Upper lobe of left lung (tissue), 4 donors: ENCODE measurements around the gene KIF20A.

Experiments
- EP300 ChIP-seq, 4 donors: sonication (generic); formaldehyde crosslinking; IDR thresholded peaks; one replicate each; pipeline ENCODE4 v1.5.1; 2017; ENCODE audit warnings: antibody characterized with exemption in 4 of 4, control low read depth in 2 of 4
- POLR2A ChIP-seq, 4 donors: fragments of 450-650 bp; IDR thresholded peaks; one replicate each; pipeline ENCODE4 v1.5.1; 2016 to 2017; ENCODE audit warnings: antibody characterized with exemption in 4 of 4, mild to moderate bottlenecking in 2 of 4
- POLR2AphosphoS5 ChIP-seq, 2 donors: sonication (generic); formaldehyde crosslinking; IDR thresholded peaks; one replicate each; pipeline ENCODE4 v1.5.1; 2017; ENCODE audit warnings: antibody characterized with exemption in 2 of 2
- TF ChIP-seq, protein P1 (sequence below), 6 experiments: fragments of 450-650 bp in 4 of 6; fragments of 200-600 bp in 2 of 6; sonication (generic) in 2 of 6; IDR thresholded peaks; one replicate each; pipeline ENCODE4 v1.5.1; 2016 to 2019; ENCODE audit warnings: antibody characterized with exemption in 6 of 6

DNA sequence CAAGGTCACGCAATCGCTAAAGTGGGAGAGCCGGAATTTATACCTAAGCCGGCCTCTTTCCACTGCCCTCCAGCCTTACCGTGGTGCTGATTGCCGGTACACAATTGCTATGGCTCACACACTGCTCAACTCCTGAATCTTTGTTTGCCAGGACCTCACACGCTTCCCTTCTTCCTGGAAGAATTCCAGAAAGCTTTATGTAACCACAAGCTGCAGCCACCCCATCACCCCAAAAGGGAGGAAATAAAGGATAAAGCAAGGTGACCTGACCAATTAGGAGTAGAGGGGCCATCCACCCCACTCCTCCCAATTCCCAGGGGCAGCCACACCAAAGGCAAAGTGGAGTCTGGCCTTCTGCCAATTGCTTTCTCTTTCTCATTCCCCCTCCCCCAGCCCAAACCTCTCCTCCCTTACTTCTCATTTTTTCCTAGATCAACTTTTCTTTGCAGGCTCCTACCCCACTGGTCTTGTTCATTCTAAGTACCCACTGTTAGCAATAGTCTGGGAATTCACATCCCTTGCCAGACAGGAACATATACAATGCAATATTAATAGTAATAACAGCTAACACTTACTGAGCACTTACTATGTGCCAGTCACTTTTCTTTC, 52.2 kb downstream of the KIF20A start:
- TF ChIP-seq, protein P1, sequence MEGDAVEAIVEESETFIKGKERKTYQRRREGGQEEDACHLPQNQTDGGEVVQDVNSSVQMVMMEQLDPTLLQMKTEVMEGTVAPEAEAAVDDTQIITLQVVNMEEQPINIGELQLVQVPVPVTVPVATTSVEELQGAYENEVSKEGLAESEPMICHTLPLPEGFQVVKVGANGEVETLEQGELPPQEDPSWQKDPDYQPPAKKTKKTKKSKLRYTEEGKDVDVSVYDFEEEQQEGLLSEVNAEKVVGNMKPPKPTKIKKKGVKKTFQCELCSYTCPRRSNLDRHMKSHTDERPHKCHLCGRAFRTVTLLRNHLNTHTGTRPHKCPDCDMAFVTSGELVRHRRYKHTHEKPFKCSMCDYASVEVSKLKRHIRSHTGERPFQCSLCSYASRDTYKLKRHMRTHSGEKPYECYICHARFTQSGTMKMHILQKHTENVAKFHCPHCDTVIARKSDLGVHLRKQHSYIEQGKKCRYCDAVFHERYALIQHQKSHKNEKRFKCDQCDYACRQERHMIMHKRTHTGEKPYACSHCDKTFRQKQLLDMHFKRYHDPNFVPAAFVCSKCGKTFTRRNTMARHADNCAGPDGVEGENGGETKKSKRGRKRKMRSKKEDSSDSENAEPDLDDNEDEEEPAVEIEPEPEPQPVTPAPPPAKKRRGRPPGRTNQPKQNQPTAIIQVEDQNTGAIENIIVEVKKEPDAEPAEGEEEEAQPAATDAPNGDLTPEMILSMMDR (IDR thresholded peaks at IDR 0.05) = no peak
- TF ChIP-seq POLR2A (IDR thresholded peaks at IDR 0.05) (no peak), POLR2AphosphoS5 (IDR thresholded peaks at IDR 0.05) (no peak), EP300 (IDR thresholded peaks at IDR 0.05) (no peak)
